ENCODE measurements around the gene EXOC4. TPM values are rescaled to one million over a fixed set of nuclear protein-coding genes. Genes with fewer than 3 reads are reported as not detected.

The EXOC4 gene
- total and polyA plus RNA-seq, 2 of the 8 experiments (the other 6 are each of a cell fraction or from before 2014, with no cell fraction given) = 27.0 to 67.3 TPM

DNA sequence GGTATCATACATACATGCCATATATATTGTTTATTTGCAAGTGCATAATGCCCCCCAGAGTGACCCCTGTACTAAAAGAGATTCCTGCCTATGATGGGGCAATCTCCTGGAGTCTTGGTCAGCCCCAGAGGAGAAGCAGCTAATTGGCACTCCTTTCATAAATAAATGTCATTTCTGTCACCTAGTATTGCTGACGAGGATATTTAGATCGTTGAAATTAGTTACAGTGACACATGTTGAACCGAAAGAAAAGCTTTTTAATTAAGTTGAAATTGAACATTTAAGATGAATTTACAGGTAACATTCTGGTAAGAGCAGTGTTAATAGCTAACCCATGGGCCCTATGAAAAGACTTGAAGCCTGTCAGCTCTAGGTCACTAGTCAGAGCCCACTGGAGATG, 663.7 kb downstream of the EXOC4 start:
- no peak overlapping the region for H3K9ac ChIP-seq (replicated peaks in 1 of 4; ENCODE audit: extremely low read depth in 1 of 4, low read depth in 3 of 4, low read length in 3 of 4)
- DNase-seq (ENCODE audit: low read depth in 1 of 2, low spot score in 2 of 2) = no peak
- FAIRE-seq = no peak
- no peak overlapping the region for H2AFZ ChIP-seq (ENCODE audit: low read length)
- no peak overlapping the region for H4K5ac ChIP-seq (ENCODE audit: insufficient read length, low read depth, low read length)
- H3K4me2 ChIP-seq (ENCODE audit: insufficient read depth in 1 of 2, low read depth in 2 of 2, low read length in 2 of 2) = no peak overlapping the region
- H3K79me2 ChIP-seq (ENCODE audit: control insufficient read depth in 1 of 2, insufficient read depth in 2 of 2, low read length in 2 of 2) = no peaks in the 10 kb centered on the region
- H3K27ac ChIP-seq (ENCODE audit: low read depth, low read length) = no peak overlapping the region
- no peak overlapping the region for H2BK12ac ChIP-seq (ENCODE audit: low read depth, low read length)
- H3K36me3 ChIP-seq (ENCODE audit: control insufficient read depth in 2 of 4, insufficient read depth in 4 of 4, low read length in 3 of 4) = no peaks in the 10 kb centered on the region; a peak in 1 of 8 replicates
- no peaks in the 10 kb centered on the region for H4K20me1 ChIP-seq (replicated peaks in 1 of 2; ENCODE audit: control insufficient read depth in 1 of 2, insufficient read depth in 2 of 2, low read length in 2 of 2)
- H3K23ac ChIP-seq (ENCODE audit: insufficient read length) = no peak overlapping the region
- H2BK120ac ChIP-seq (replicated peaks; ENCODE audit: low read depth, low read length) = no peak overlapping the region
- 96% methylated on average over 3 of the region's 3 CpGs; no CpG with 5 or more reads in 1 of the 2 experiments for WGBS, 2 experiments (ENCODE audit: extremely low coverage in 1 of 2, insufficient coverage in 1 of 2, insufficient read length in 1 of 2, insufficient replicate concordance in 2 of 2, low coverage in 1 of 2, low lambda C conversion rate in 2 of 2, missing lambda C conversion rate in 1 of 2)
- H3K9me3 ChIP-seq (ENCODE audit: insufficient read depth in 2 of 2, low read depth in 1 of 2, low read length in 1 of 2) = no peaks in the 10 kb centered on the region; a peak in 1 of 4 replicates
- no peak overlapping the region for H4K91ac ChIP-seq (replicated peaks; ENCODE audit: insufficient read length, low read length)
- no peak overlapping the region for H2BK5ac ChIP-seq (ENCODE audit: low read depth, low read length)
- H3K4me1 ChIP-seq (replicated peaks in 1 of 4; ENCODE audit: control insufficient read depth in 3 of 4, insufficient read depth in 4 of 4, low read length in 3 of 4) = no peaks in the 10 kb centered on the region
- no peak overlapping the region for H3K14ac ChIP-seq (ENCODE audit: insufficient read length)
- no peak overlapping the region for H3K4ac ChIP-seq (replicated peaks; ENCODE audit: insufficient read length, low read depth, low read length)
- no peak overlapping the region for H3K56ac ChIP-seq (replicated peaks; ENCODE audit: insufficient read length, low read depth, low read length)
- H2BK20ac ChIP-seq (ENCODE audit: low read length) = no peak overlapping the region
- POLR2A ChIA-PET (ENCODE audit: partially characterized antibody) = no interaction called here
- H4K8ac ChIP-seq (ENCODE audit: extremely low read depth, insufficient read depth, low read length) = no peak overlapping the region
- no peak overlapping the region for H3K18ac ChIP-seq (ENCODE audit: extremely low read depth, low read length)
- no peak overlapping the region for H2BK15ac ChIP-seq (ENCODE audit: low read length)
- H3K4me3 ChIP-seq (ENCODE audit: extremely low read depth in 1 of 4, insufficient read depth in 2 of 4, low read depth in 3 of 4, low read length in 4 of 4) = no peak overlapping the region
- H3K23me2 ChIP-seq (ENCODE audit: low read depth, low read length) = no peaks in the 10 kb centered on the region
- no peaks in the 10 kb centered on the region for H3K27me3 ChIP-seq (replicated peaks in 1 of 4; ENCODE audit: control insufficient read depth in 3 of 4, extremely low read depth in 1 of 4, insufficient read depth in 3 of 4, low read length in 3 of 4)
- CTCF ChIA-PET (ENCODE audit: partially characterized antibody) = interaction anchor here (0.6 to 1.6 kb wide), 3 partner anchors 10 to 225 kb away, joined by 3 to 5 read pairs (median 3); no protein-coding TSS in a partner anchor
- no peak overlapping the region for H2AK5ac ChIP-seq (ENCODE audit: low read depth, low read length)
- no peaks in the 10 kb centered on the region for H3K79me1 ChIP-seq (ENCODE audit: low read depth, low read length)
- TF ChIP-seq TBP (IDR thresholded peaks at IDR 0.05; ENCODE audit: low read depth, low read length) = no peak
- TF ChIP-seq, protein P1, sequence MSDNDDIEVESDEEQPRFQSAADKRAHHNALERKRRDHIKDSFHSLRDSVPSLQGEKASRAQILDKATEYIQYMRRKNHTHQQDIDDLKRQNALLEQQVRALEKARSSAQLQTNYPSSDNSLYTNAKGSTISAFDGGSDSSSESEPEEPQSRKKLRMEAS (IDR thresholded peaks at IDR 0.05) = no peak
- TF ChIP-seq, protein P2, sequence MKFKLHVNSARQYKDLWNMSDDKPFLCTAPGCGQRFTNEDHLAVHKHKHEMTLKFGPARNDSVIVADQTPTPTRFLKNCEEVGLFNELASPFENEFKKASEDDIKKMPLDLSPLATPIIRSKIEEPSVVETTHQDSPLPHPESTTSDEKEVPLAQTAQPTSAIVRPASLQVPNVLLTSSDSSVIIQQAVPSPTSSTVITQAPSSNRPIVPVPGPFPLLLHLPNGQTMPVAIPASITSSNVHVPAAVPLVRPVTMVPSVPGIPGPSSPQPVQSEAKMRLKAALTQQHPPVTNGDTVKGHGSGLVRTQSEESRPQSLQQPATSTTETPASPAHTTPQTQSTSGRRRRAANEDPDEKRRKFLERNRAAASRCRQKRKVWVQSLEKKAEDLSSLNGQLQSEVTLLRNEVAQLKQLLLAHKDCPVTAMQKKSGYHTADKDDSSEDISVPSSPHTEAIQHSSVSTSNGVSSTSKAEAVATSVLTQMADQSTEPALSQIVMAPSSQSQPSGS (IDR thresholded peaks at IDR 0.05; ENCODE audit: low read length) = no peak
- TF ChIP-seq BCL11A (IDR thresholded peaks at IDR 0.05; ENCODE audit: low read depth in 2 of 2, low read length in 2 of 2) = no peak
- TF ChIP-seq, protein P3, sequence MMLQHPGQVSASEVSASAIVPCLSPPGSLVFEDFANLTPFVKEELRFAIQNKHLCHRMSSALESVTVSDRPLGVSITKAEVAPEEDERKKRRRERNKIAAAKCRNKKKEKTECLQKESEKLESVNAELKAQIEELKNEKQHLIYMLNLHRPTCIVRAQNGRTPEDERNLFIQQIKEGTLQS (IDR thresholded peaks at IDR 0.05; ENCODE audit: insufficient read depth, low read depth, low read length) = no peak
- TF ChIP-seq, protein P4, sequence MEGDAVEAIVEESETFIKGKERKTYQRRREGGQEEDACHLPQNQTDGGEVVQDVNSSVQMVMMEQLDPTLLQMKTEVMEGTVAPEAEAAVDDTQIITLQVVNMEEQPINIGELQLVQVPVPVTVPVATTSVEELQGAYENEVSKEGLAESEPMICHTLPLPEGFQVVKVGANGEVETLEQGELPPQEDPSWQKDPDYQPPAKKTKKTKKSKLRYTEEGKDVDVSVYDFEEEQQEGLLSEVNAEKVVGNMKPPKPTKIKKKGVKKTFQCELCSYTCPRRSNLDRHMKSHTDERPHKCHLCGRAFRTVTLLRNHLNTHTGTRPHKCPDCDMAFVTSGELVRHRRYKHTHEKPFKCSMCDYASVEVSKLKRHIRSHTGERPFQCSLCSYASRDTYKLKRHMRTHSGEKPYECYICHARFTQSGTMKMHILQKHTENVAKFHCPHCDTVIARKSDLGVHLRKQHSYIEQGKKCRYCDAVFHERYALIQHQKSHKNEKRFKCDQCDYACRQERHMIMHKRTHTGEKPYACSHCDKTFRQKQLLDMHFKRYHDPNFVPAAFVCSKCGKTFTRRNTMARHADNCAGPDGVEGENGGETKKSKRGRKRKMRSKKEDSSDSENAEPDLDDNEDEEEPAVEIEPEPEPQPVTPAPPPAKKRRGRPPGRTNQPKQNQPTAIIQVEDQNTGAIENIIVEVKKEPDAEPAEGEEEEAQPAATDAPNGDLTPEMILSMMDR (IDR thresholded peaks at IDR 0.05; ENCODE audit: control extremely low read depth in 1 of 3, insufficient read depth in 1 of 3, low read depth in 1 of 3, low read length in 3 of 3) = no peak
